SH-SY5Y (cell line): ENCODE results near the gene APLP1.

ENCODE experiments used
- GATA2 ChIP-seq: IDR thresholded peaks from 2 replicates; pipeline ENCODE4 v1.6.1; 2011; ENCODE audit warnings: mild to moderate bottlenecking, low read depth, low read length
- GATA3 ChIP-seq: IDR thresholded peaks from 2 replicates; pipeline ENCODE4 v1.6.1; 2011; ENCODE audit warnings: low read depth, mild to moderate bottlenecking, low read length, moderate library complexity

The APLP1 gene

DNA sequence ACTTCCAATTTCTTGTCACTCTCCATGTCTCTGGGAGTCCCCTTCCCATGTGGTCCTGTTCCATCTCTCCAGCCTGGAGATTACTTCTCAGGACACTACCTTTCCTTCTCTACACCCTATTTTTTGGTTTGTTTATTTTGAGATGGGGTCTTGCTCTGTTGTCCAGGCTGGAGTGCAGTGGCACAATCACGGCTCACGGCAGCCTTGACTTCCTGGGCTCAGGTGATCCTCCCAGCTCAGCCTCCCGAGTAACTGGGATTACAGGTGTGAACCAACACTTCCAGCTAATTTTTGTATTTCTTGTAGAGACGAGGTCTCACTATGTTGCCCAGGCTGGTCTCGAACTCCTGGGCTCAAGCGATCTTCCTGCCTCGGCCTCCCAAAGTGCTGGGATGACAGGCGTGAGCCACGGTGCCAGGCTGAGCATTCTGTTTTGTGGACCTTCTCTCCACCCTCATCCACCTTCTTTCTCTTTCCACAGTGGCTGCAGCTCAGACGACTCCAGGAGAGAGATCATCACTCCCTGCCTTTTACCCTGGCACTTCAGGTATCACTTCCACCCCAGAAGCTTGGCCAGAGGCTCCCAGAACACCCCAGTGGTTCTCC lies 34.6 kb downstream of the APLP1 start:
- TF ChIP-seq GATA3 (no peak), GATA2 (no peak)

DNA sequence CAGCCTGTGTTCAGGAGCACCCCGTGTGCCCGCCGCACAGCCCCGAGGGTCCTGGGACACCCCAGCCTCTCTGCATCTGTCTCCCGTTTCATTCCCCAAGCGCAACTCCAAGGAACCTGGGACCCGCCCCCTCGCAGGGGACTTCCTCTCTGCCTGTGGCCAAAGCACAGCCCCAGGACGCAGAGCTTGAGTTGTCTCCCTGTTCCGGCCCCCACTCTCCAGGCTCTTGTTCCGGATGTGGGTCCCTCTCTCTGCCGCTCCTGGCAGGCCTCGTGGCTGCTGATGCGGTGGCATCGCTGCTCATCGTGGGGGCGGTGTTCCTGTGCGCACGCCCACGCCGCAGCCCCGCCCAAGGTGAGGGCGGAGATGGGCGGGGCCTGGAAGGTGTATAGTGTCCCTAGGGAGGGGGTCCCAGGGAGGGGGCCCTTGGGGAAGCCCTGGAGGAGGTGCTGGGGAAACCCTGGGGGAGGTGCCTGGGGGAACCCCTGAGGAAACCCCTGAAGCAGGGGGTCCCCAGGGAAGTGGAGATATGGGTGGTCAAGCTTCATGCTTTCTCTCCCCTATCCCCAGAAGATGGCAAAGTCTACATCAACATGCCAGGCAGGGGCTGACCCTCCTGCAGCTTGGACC lies 35.3 kb downstream of the APLP1 start:
- no peak for TF ChIP-seq GATA2
- no peak for TF ChIP-seq GATA3

DNA sequence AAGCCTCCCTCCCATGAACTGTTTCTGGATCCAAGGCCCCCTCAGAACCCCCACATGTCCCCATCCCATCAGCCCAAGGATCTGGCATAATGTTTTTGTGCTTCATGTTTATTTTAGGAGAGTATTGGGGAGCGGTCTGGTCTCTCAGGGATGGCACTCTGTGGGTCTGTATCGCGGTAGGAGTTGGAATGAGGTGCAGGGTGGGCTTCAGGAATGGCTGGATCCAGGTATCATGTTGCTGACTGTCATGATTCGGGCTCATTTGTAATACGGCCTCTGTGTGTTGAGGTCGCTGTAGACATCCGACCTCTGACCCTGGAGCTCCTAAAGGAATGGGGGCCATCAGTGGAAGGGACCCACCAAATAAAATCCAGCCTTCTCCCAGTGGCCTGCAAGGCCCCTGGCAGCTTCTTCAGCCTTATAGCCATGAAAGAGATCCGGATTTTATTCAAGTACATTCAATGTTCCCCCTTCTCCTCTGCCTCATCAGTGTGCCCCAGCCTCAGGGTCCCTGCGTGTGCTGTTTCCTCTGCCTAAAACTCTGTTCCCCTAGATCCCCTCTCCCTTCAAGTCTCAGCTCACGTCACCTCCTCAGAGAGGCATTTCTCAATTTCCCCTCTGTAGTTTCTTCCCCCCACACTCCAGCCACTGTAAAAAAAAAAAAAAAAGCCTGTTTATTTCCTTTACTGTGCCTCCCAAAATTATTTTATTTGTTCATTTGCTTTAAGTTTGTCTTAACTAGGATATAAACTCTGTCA lies 36.1 kb downstream of the APLP1 start:
- TF ChIP-seq GATA2 = no peak
- no peak for TF ChIP-seq GATA3

DNA sequence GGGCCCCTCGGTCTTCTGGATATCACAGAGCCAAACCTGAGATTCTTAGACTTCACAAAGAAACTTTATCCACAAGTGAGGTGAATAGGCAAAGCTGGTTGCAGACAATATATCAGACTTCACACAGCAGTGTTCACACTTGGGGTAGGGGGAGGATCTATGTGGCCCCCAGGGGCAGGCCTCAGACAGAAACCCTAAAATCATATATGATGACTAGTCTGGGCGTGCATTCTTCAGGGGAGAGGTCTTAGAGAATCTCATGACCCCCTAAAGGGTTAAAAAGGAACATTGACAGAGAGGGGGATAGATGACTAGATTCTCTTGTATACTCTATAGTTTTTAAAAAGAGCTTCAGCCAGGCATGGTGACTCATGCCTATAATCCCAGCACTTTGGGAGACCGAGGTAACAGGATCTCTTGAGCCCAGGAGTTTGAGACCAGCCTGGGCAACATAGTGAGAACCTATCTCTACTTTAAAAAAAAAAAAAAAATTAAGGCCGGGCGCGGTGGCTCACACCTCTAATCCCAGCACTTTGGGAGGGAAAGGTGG lies 36.9 kb downstream of the APLP1 start:
- TF ChIP-seq GATA2 = no peak
- no peak for TF ChIP-seq GATA3

DNA sequence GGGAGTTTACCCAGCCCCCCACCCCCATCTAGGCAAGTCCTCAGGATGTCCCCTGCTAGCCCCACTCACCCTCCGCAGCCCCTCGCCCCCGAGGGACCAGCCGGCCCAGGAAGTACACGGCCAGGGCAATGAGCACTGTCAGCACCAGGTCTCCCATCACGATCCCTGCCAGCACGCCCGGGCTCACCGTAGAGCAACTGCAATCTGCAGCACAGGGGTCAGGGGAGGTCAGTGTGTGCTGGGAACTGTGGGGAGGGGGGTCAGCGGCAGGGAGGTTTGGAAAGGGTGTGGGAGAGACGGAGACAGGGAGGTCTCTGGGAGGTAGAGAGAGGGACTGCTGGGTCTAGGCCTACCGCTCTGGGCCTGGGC lies 39.0 kb downstream of the APLP1 start:
- TF ChIP-seq GATA3 (no peak), GATA2 (no peak)

DNA sequence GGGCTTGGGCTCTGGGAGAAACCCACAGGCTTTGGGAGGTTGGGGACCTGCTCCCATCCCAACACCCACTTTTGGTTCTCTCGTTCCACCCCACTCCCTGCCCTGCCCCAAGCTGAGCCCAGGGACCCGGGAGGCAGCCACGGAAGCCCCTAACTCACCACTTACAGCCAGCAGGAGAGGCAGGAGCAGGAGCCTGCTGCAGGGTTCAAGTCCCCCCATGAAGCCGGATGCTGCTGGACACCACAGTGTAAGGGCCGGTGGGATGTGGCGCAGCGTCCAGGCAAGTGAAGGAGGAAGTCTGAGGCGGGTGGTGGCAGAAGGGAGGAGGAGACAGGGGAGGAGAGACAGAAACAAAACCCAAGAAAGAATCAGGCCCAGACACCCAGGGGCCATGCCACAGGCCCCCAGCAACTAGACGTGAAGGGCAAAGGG lies 39.7 kb downstream of the APLP1 start, which contains the start of gene TYROBP:
Gene TYROBP, minus strand, starts transcription at position 286 of the 432 bp plus-strand sequence. Its CDS starts 67 bp downstream, at position 219.
- TF ChIP-seq GATA3 (no peak), GATA2 (no peak)

DNA sequence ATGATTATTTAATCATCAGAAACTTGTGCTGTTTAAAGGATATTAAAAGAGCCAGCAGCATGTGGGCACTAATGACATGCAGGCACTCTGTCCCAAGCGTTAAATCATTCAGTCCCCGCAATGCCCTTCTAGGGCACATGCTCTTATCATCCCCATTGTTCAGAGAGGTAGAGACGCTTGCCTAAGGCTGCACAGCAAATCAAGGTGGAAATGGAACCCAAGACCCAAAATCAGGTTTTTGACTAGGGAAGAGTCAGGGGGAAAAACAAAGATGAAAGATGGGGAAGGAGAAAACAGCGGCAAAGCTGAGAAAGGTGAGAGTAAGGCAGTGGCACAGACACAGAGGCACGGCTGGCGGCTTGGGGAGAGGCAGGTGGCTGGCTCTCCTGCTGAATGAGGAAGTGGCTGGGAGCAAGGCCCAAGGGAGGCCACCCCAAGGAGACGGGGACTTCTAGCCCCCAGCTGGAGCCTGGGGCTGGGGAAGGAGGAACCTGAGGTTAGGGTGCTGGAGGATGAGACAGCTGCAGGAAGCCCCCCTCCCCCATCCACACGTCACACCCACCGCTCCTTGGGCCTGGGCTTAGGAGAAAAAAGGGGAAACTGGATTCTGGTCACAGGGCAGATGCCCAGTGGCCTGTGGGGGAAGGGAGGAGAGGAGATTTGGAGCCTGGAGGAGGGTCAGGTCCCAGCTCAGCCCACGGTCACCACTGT lies 40.8 kb downstream of the APLP1 start:
- TF ChIP-seq GATA2 (no peak), GATA3 (no peak)

DNA sequence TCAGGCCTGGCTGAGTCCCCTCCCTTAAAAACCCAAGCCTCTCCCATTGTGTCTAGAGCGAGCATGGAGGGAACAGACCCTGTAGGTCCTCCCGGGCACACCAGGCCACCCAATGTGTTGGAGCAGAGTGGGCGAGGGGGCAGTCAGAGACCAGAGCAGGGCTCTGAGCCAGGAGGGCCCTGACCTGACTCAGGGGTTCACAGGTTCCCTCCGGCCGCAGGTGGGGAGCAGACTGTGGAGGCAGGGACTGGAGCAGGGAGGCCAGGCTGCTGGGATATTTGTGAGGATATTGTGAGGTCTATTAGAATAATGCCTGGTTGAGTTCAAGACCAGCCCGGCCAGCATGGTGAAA lies 41.3 kb downstream of the APLP1 start:
- TF ChIP-seq GATA3 (no peak), GATA2 (no peak)

DNA sequence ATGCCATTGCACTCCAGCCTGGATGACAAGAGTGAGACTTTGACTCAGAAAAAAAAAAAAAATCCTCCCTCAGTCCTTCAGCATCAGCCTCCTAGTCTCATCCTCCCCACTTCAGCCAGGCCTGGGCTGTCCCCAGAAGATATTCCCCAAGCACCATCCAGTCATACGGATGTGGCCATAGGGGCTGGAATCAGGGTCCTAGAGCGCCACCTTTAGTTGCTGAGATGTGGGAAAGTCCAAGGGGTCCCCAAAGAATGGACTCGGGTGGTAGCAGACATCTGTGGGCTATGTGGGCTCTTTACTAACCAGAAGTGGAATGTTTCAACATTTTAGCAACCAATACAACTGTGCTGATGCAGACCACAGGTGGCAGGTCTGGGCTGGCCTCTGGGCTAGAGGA lies 42.8 kb downstream of the APLP1 start:
- TF ChIP-seq GATA3 = no peak
- TF ChIP-seq GATA2 = no peak

DNA sequence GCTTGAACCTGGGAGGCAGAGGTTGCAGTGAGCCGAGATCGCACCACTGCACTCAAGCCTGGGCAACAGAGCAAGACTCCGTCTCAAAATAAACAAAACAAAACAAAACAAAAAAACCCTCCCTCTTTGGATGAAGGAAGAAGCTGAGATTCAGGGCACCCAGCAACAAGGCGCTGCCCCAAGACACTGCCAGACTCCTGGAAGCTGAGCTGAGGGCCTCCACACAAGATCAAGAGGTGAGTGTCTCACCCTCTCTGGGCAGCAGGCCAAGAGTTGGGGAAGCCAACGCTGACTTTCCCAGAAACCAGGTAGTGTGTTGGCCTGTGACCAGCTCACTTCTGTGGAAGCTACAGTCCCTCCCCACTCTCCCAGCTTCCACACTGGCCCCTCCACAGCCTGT lies 43.4 kb downstream of the APLP1 start:
- TF ChIP-seq GATA3 = no peak
- TF ChIP-seq GATA2 = no peak

DNA sequence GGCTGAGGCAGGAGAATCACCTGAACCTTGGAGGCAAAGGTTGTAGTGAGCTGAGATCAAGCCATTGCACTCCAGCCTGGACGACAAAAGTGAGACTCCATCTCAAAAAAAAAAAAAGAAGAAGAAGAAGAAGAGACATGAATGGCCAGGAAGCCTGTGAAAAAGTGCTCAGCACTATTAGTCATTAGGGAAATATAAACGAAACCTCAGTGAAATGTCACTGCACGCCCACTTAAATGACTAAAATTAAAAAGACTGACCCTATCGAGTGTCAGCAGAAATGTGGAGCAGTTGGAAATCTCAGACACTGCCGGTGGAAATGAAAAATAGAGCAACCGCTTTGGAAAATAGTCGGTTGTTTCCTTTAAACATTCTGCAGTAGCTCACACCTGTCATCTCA lies 45.2 kb downstream of the APLP1 start:
- TF ChIP-seq GATA3 = no peak
- no peak for TF ChIP-seq GATA2

DNA sequence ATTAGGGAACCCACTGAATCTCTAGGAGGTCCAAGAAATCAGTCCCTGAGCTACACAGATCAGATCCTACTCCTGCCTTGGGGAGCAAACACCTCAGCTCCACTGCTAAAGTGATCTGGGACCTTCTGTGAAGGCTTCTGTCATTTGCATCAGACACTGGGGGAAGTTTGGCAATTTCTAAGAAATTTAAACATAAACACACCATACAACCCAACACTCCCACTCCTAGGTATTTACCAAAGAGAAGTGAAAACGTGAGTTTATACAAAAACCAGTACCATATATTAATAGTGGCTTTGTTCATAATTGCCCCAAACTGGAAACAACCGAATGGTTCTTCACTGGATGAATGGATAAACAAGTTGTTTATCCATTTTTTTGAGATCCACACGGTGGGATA lies 47.1 kb downstream of the APLP1 start:
- TF ChIP-seq GATA3 (no peak), GATA2 (no peak)

DNA sequence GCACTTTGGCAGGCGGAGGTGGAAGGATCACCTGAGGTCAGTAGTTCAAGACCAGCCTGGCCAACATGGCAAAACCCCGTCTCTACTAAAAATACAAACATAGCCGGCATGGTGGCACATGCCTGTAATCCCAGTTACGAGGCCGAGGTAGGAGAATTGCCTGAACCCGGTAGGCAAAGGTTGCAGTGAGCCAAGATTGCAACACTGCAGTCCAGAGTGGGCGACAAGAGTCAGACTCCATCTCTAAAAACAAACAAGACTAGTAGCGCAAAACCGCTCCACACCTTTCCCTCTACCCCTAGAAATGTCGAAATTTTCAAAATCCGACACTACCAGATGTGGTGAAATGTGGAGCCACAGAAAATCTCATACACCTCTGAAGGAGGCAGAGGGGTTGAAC lies 50.9 kb downstream of the APLP1 start:
- TF ChIP-seq GATA2 = no peak
- TF ChIP-seq GATA3 = no peak

DNA sequence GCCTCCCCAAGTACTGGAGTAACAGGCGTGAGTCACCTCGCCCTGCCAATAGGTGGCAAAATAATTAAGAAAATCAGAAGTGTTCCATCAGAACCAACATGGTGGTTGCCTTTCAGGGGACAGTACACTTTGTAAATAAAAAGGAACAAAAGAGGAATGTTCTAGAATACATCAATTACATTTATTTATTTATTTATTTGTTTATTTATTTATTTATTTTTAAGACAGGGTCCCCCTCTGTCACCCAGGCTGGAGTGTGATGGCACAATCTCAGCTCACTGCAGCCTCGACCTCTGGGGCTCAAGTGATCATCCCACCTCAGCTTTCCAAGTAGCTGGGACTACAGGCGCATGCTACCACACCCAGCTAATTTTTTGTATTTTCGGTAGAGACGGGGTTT lies 52.6 kb downstream of the APLP1 start:
- no peak for TF ChIP-seq GATA2

DNA sequence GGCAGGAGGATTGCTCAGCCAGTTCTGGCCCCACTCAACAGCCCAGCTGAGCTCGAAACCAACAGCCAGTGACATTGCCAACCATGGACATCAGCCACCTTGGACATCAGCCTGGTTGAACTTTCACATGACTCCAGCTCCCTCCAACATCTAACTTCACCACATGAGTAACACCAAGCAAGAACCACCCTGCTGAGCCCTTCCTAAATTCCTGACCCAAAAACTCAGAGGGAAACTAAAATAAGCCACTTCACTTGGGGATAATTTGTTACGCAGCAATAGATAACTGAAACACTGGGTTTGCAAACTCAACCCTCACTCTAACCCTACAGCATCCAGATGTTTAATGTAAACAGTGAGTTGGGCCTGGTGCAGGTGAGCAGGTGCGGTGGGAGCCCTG lies 57.1 kb downstream of the APLP1 start:
- TF ChIP-seq GATA3 = no peak
- no peak for TF ChIP-seq GATA2
